Measurements from ENCODE around the gene C1orf159.

Gene C1orf159

GRCh38 chr1:1053022-1053421 is 62.9 kb downstream of the C1orf159 start:
- no peaks in the 10 kb centered on the region for H3K79me2 ChIP-seq
- no peak overlapping the region for H3K4me3 ChIP-seq (ENCODE audit: low read depth, low read length)
- H3K27me3 ChIP-seq (ENCODE audit: control insufficient read depth, insufficient read depth, low read length): no peaks in the 10 kb centered on the region
- TF ChIP-seq, protein P1, sequence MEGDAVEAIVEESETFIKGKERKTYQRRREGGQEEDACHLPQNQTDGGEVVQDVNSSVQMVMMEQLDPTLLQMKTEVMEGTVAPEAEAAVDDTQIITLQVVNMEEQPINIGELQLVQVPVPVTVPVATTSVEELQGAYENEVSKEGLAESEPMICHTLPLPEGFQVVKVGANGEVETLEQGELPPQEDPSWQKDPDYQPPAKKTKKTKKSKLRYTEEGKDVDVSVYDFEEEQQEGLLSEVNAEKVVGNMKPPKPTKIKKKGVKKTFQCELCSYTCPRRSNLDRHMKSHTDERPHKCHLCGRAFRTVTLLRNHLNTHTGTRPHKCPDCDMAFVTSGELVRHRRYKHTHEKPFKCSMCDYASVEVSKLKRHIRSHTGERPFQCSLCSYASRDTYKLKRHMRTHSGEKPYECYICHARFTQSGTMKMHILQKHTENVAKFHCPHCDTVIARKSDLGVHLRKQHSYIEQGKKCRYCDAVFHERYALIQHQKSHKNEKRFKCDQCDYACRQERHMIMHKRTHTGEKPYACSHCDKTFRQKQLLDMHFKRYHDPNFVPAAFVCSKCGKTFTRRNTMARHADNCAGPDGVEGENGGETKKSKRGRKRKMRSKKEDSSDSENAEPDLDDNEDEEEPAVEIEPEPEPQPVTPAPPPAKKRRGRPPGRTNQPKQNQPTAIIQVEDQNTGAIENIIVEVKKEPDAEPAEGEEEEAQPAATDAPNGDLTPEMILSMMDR (IDR thresholded peaks at IDR 0.05): no peak
- H2AFZ ChIP-seq: no peak overlapping the region
- H3K36me3 ChIP-seq (ENCODE audit: control insufficient read depth, insufficient read depth, low read length): no peaks in the 10 kb centered on the region
- H3K27ac ChIP-seq: no peak overlapping the region
- H3K4me2 ChIP-seq (ENCODE audit: low read length): no peak overlapping the region
- no peaks in the 10 kb centered on the region for H3K9me3 ChIP-seq (ENCODE audit: control insufficient read depth, low read length)
- no peak overlapping the region for H3K9ac ChIP-seq
- no peaks in the 10 kb centered on the region for H3K4me1 ChIP-seq

DNA sequence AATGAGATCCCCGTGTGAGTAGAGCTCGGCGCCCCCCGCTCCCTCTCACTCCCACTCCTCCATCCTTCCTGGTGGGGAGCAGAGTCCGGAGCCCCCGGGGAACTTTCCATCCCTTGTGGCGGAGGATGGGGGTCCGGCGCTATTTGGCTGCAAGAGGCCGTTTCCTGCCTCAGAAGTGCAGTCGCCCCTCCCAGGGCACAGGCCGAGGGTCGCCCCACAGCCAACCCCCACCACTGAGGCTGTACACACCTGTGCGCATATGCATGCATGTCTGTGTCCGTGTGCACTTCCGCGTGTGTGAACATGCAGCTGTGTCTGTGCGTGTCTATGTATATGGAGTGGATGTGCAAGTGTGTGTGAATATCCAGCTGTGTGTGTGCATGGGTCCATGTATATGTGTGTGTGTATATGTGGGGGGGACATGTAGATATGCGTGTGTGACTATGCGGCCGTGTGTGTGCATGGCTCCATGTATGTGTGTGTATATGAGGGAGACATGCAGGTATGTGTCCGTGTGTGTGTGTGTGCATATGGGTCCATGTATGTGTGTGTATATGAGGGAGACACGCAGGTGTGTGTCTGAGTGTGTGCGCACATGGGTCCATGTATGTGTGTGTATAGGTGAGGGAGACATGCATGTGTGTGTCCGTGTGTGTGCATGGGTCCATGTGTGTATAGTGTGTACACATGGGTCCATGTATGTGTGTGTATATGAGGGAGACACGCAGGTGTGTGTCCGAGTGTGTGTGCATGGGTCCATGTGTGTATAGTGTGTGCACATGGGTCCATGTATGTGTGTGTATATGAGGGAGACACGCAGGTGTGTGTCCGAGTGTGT is 63.7 kb downstream of the C1orf159 start:
- no peaks in the 10 kb centered on the region for H3K9me3 ChIP-seq (ENCODE audit: control insufficient read depth, low read length)
- no peaks in the 10 kb centered on the region for H3K79me2 ChIP-seq
- H3K4me3 ChIP-seq (ENCODE audit: low read depth, low read length): no peak overlapping the region
- H3K27ac ChIP-seq: no peak overlapping the region
- TF ChIP-seq, protein P1 (IDR thresholded peaks at IDR 0.05): no peak
- no peak overlapping the region for H2AFZ ChIP-seq
- H3K4me1 ChIP-seq: no peaks in the 10 kb centered on the region
- no peak overlapping the region for H3K9ac ChIP-seq
- no peaks in the 10 kb centered on the region for H3K36me3 ChIP-seq (ENCODE audit: control insufficient read depth, insufficient read depth, low read length)
- H3K27me3 ChIP-seq (ENCODE audit: control insufficient read depth, insufficient read depth, low read length): no peaks in the 10 kb centered on the region
- no peak overlapping the region for H3K4me2 ChIP-seq (ENCODE audit: low read length)

GRCh38 chr1:1051127-1051810 is 64.6 kb downstream of the C1orf159 start:
- H3K79me2 ChIP-seq: no peaks in the 10 kb centered on the region
- H2AFZ ChIP-seq: no peak overlapping the region
- H3K4me2 ChIP-seq (ENCODE audit: low read length): no peak overlapping the region
- no peaks in the 10 kb centered on the region for H3K9me3 ChIP-seq (ENCODE audit: control insufficient read depth, low read length)
- no peaks in the 10 kb centered on the region for H3K27me3 ChIP-seq (ENCODE audit: control insufficient read depth, insufficient read depth, low read length)
- no peak overlapping the region for H3K9ac ChIP-seq
- TF ChIP-seq, protein P1 (IDR thresholded peaks at IDR 0.05): no peak
- H3K36me3 ChIP-seq (ENCODE audit: control insufficient read depth, insufficient read depth, low read length): no peaks in the 10 kb centered on the region
- H3K4me3 ChIP-seq (ENCODE audit: low read depth, low read length): no peak overlapping the region
- H3K4me1 ChIP-seq: no peaks in the 10 kb centered on the region
- H3K27ac ChIP-seq: no peak overlapping the region

DNA sequence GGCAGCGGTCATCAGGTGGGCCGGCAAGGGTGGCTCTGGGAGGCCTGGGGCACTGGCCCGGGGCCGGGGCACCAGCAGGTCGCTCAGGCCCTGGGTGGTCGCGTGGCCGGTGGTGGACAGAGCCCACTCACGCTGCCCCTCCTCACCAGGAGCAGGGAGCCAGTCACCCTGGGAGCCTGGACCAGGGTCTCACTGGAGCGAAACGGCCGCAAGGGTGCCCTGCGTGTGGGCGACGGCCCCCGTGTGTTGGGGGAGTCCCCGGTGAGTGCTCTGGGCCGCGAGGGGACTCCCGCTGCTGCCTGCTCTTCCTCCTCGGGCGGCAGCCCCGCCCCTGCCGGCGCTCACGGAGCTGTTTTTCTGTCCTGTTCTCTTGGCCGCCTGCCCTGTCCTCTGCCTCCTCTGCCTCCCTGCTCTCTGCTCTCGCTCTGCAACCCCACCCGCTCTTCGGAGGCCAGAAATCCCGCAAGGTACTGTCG is 65.3 kb downstream of the C1orf159 start:
- no peak overlapping the region for H3K27ac ChIP-seq
- no peak overlapping the region for H3K4me2 ChIP-seq (ENCODE audit: low read length)
- H3K27me3 ChIP-seq (ENCODE audit: control insufficient read depth, insufficient read depth, low read length): no peaks in the 10 kb centered on the region
- no peaks in the 10 kb centered on the region for H3K79me2 ChIP-seq
- no peak overlapping the region for H3K4me3 ChIP-seq (ENCODE audit: low read depth, low read length)
- no peaks in the 10 kb centered on the region for H3K36me3 ChIP-seq (ENCODE audit: control insufficient read depth, insufficient read depth, low read length)
- H3K4me1 ChIP-seq: no peaks in the 10 kb centered on the region
- TF ChIP-seq, protein P1 (IDR thresholded peaks at IDR 0.05): no peak
- no peak overlapping the region for H2AFZ ChIP-seq
- H3K9me3 ChIP-seq (ENCODE audit: control insufficient read depth, low read length): no peaks in the 10 kb centered on the region
- no peak overlapping the region for H3K9ac ChIP-seq

Data from parathyroid adenoma (tissue), 2 donors.